ENCODE measurements around the gene LCMT1. TPM values are rescaled to one million over a fixed set of nuclear protein-coding genes. Genes with fewer than 3 reads are reported as not detected.

Gene LCMT1
- total and polyA plus RNA-seq, 4 donors: 21.0 to 34.8 (median 31.0) TPM

- H3K36me3 ChIP-seq (ENCODE audit: control insufficient read depth in 4 of 4, insufficient read depth in 4 of 4, low read length in 4 of 4): peaks cover 0 to 2% (median 0%) of the 10 kb centered on the region in 4 donors
- no peaks in the 10 kb centered on the region for H3K9me3 ChIP-seq (ENCODE audit: control insufficient read depth in 4 of 4, insufficient read depth in 3 of 4, low read length in 3 of 4)
- no peak overlapping the region for H3K4me3 ChIP-seq
- WGBS, 2 donors: 78 to 80% methylated on average over 4 of the region's 4 CpGs
- ATAC-seq (ENCODE audit: insufficient read depth, low FRiP score) (no peak), DNase-seq (no peak)
- TF ChIP-seq CTCF (IDR thresholded peaks at IDR 0.05; ENCODE audit: control extremely low read depth, extremely low read depth): no peak
- H3K27me3 ChIP-seq (ENCODE audit: control insufficient read depth in 3 of 3, insufficient read depth in 3 of 3, low read length in 2 of 3): no peaks in the 10 kb centered on the region
- no peak overlapping the region for H3K27ac ChIP-seq (ENCODE audit: low read depth in 1 of 2, low read length in 1 of 2)
- no peak overlapping the region for H3K9ac ChIP-seq (ENCODE audit: insufficient read depth in 1 of 2, low read length in 2 of 2)
- H3K4me1 ChIP-seq (ENCODE audit: control insufficient read depth in 5 of 5, insufficient read depth in 5 of 5, low read length in 5 of 5): no peaks in the 10 kb centered on the region
These were observed 31.7 kb upstream of the LCMT1 start for GRCh38 chr16:25079637-25080378.

- TF ChIP-seq CTCF (IDR thresholded peaks at IDR 0.05; ENCODE audit: control extremely low read depth, extremely low read depth): no peak
These were observed 31.0 kb upstream of the LCMT1 start for GRCh38 chr16:25080420-25081131.

GRCh38 chr16:25081702-25082101 is 29.8 kb upstream of the LCMT1 start:
- H3K4me1 ChIP-seq (ENCODE audit: control insufficient read depth in 5 of 5, insufficient read depth in 5 of 5, low read length in 5 of 5): no peaks in the 10 kb centered on the region
- no peak overlapping the region for H3K9ac ChIP-seq (ENCODE audit: insufficient read depth in 1 of 2, low read length in 2 of 2)
- H3K27me3 ChIP-seq (ENCODE audit: control insufficient read depth in 3 of 3, insufficient read depth in 3 of 3, low read length in 2 of 3): no peaks in the 10 kb centered on the region
- TF ChIP-seq CTCF (IDR thresholded peaks at IDR 0.05; ENCODE audit: control extremely low read depth, extremely low read depth): no peak
- WGBS, 2 donors: 91 to 95% methylated on average over 9 of the region's 9 CpGs
- peaks cover 0 to 2% (median 0%) of the 10 kb centered on the region in 4 donors for H3K36me3 ChIP-seq (ENCODE audit: control insufficient read depth in 4 of 4, insufficient read depth in 4 of 4, low read length in 4 of 4)
- no peak for ATAC-seq (ENCODE audit: insufficient read depth, low FRiP score)
- no peak for DNase-seq
- H3K4me3 ChIP-seq: no peak overlapping the region
- no peaks in the 10 kb centered on the region for H3K9me3 ChIP-seq (ENCODE audit: control insufficient read depth in 4 of 4, insufficient read depth in 3 of 4, low read length in 3 of 4)
- H3K27ac ChIP-seq (ENCODE audit: low read depth in 1 of 2, low read length in 1 of 2): no peak overlapping the region

More at GRCh38 chr16:25080420-25081131, 31.0 kb upstream of the LCMT1 start:
- ATAC-seq (ENCODE audit: insufficient read depth, low FRiP score): no peak
- no peak overlapping the region for H3K27ac ChIP-seq (ENCODE audit: low read depth in 1 of 2, low read length in 1 of 2)
- no peak overlapping the region for H3K4me3 ChIP-seq
- H3K27me3 ChIP-seq (ENCODE audit: control insufficient read depth in 3 of 3, insufficient read depth in 3 of 3, low read length in 2 of 3): no peaks in the 10 kb centered on the region
- no peaks in the 10 kb centered on the region for H3K4me1 ChIP-seq (ENCODE audit: control insufficient read depth in 5 of 5, insufficient read depth in 5 of 5, low read length in 5 of 5)
- no peak for DNase-seq
- H3K36me3 ChIP-seq (ENCODE audit: control insufficient read depth in 4 of 4, insufficient read depth in 4 of 4, low read length in 4 of 4): peaks cover 0 to 2% (median 0%) of the 10 kb centered on the region in 4 donors
- no peaks in the 10 kb centered on the region for H3K9me3 ChIP-seq (ENCODE audit: control insufficient read depth in 4 of 4, insufficient read depth in 3 of 4, low read length in 3 of 4)
- WGBS, 2 donors: 84 to 93% methylated on average over 5 of the region's 5 CpGs
- no peak overlapping the region for H3K9ac ChIP-seq (ENCODE audit: insufficient read depth in 1 of 2, low read length in 2 of 2)

All from lung (tissue), 12 donors.